Activated CD8-positive, alpha-beta memory T cell treated with anti-CD3 and anti-CD28 coated beads, Interleukin-2, amount 10 ng/mL, durations not matched to agents 7 days and 5 days (primary cell): ENCODE measurements around the gene NR1H4. TPM values are rescaled to one million over a fixed set of nuclear protein-coding genes. Genes with fewer than 3 reads are reported as not detected.

Experiments used
- ATAC-seq: fragments of 150-1000 bp; cut with Tn5 transposase; one replicate; pipeline ENCODE4 v1.10.0; 2021; ENCODE audit warnings: moderate library complexity
- CTCF ChIA-PET: fragments of 350-600 bp; sonication (Branson Sonifier 250); formaldehyde crosslinking; loops from one replicate; lab custom pipeline; 2021; ENCODE audit warnings: antibody characterized with exemption; lab: Charles Lee
- DNase-seq: peaks from one replicate; pipeline ENCODE4 v3.0.0-alpha.2; 2020
- H3K27ac Mint-ChIP-seq: one replicate; pipeline ENCODE4 v1.8.0; 2021; ENCODE audit warnings: mild to moderate bottlenecking, mixed read lengths
- H3K27me3 Mint-ChIP-seq: one replicate; pipeline ENCODE4 v1.8.0; 2021; ENCODE audit warnings: mixed read lengths
- H3K36me3 Mint-ChIP-seq: one replicate; pipeline ENCODE4 v1.8.0; 2021; ENCODE audit warnings: mild to moderate bottlenecking, mixed read lengths
- H3K4me1 Mint-ChIP-seq: one replicate; pipeline ENCODE4 v1.8.0; 2021; ENCODE audit warnings: mixed read lengths
- H3K4me3 Mint-ChIP-seq: one replicate; pipeline ENCODE4 v1.8.0; 2021; ENCODE audit warnings: mild to moderate bottlenecking, moderate library complexity, mixed read lengths
- H3K9me3 Mint-ChIP-seq: one replicate; pipeline ENCODE4 v1.8.0; 2022; ENCODE audit warnings: low read depth, mixed read lengths
- total RNA-seq, 2 experiments: library from RNA; stranded (reverse); gene quantifications; one replicate each; pipeline ENCODE4 v1.2.3, GENCODE V29; 2021

Gene NR1H4
- total RNA-seq, 2 experiments from 2014 or later, result not detected

GRCh38 chr12:100450735-100451134 is 22.9 kb upstream of the NR1H4 start:
- DNase-seq (no peak), ATAC-seq (no peak)
- Mint-ChIP-seq H3K4me3 (no peak overlapping the region), H3K27me3 (peaks cover 4% of the 10 kb centered on the region), H3K27ac (no peak overlapping the region), H3K36me3 (no peaks in the 10 kb centered on the region), H3K9me3 (no peaks in the 10 kb centered on the region), H3K4me1 (no peaks in the 10 kb centered on the region)
- CTCF ChIA-PET, result no interaction called here

GRCh38 chr12:100453951-100454350 is 19.7 kb upstream of the NR1H4 start:
- Mint-ChIP-seq H3K27me3 (peaks cover 4% of the 10 kb centered on the region), H3K4me3 (no peak overlapping the region), H3K36me3 (no peaks in the 10 kb centered on the region), H3K9me3 (no peaks in the 10 kb centered on the region), H3K27ac (no peak overlapping the region), H3K4me1 (no peaks in the 10 kb centered on the region)
- CTCF ChIA-PET, result no interaction called here
- DNase-seq (no peak), ATAC-seq (no peak)

- Mint-ChIP-seq H3K27me3 (no peaks in the 10 kb centered on the region), H3K36me3 (no peaks in the 10 kb centered on the region), H3K4me1 (no peaks in the 10 kb centered on the region), H3K27ac (no peak overlapping the region), H3K4me3 (no peak overlapping the region), H3K9me3 (no peaks in the 10 kb centered on the region)
- CTCF ChIA-PET, result interaction anchor here (1.0 kb wide), 1 partner anchor 51 kb away, joined by 3 read pairs; no protein-coding TSS in a partner anchor
- DNase-seq (no peak), ATAC-seq (no peak)
Observed at GRCh38 chr12:100455896-100456295, 17.8 kb upstream of the NR1H4 start.

GRCh38 chr12:100458191-100458590 is 15.5 kb upstream of the NR1H4 start:
- no peak for ATAC-seq
- no peaks in the 10 kb centered on the region for H3K27me3 Mint-ChIP-seq
- CTCF ChIA-PET, result no interaction called here

GRCh38 chr12:100460702-100461101 is 13.0 kb upstream of the NR1H4 start:
- no peak overlapping the region for H3K27ac Mint-ChIP-seq

More at GRCh38 chr12:100458191-100458590, 15.5 kb upstream of the NR1H4 start:
- Mint-ChIP-seq H3K36me3 (no peaks in the 10 kb centered on the region), H3K9me3 (no peaks in the 10 kb centered on the region), H3K27ac (no peak overlapping the region), H3K4me3 (no peak overlapping the region), H3K4me1 (no peaks in the 10 kb centered on the region)
- no peak for DNase-seq

GRCh38 chr12:100461330-100461973 is 12.2 kb upstream of the NR1H4 start:
- Mint-ChIP-seq H3K4me1 (no peaks in the 10 kb centered on the region), H3K27ac (no peak overlapping the region), H3K9me3 (no peaks in the 10 kb centered on the region), H3K27me3 (no peaks in the 10 kb centered on the region), H3K4me3 (no peak overlapping the region), H3K36me3 (no peaks in the 10 kb centered on the region)
- DNase-seq (no peak), ATAC-seq (no peak)
- CTCF ChIA-PET, result no interaction called here

More at GRCh38 chr12:100460702-100461101, 13.0 kb upstream of the NR1H4 start:
- no peak for DNase-seq
- CTCF ChIA-PET, result no interaction called here
- Mint-ChIP-seq H3K36me3 (no peaks in the 10 kb centered on the region), H3K9me3 (no peaks in the 10 kb centered on the region), H3K4me3 (no peak overlapping the region), H3K27me3 (no peaks in the 10 kb centered on the region), H3K4me1 (no peaks in the 10 kb centered on the region)
- no peak for ATAC-seq

- ATAC-seq (no peak), DNase-seq (no peak)
- Mint-ChIP-seq H3K27me3 (no peaks in the 10 kb centered on the region), H3K4me3 (no peak overlapping the region), H3K36me3 (no peaks in the 10 kb centered on the region), H3K9me3 (no peaks in the 10 kb centered on the region), H3K27ac (no peak overlapping the region), H3K4me1 (no peaks in the 10 kb centered on the region)
- CTCF ChIA-PET, result no interaction called here
Observed at GRCh38 chr12:100463661-100464060, 10.0 kb upstream of the NR1H4 start.

GRCh38 chr12:100464529-100464928 is 9.1 kb upstream of the NR1H4 start:
- CTCF ChIA-PET, result no interaction called here
- Mint-ChIP-seq H3K4me1 (no peaks in the 10 kb centered on the region), H3K27ac (no peak overlapping the region)

GRCh38 chr12:100468126-100468525 is 5.5 kb upstream of the NR1H4 start:
- H3K4me1 Mint-ChIP-seq, result no peaks in the 10 kb centered on the region
- CTCF ChIA-PET, result no interaction called here

More at GRCh38 chr12:100464529-100464928, 9.1 kb upstream of the NR1H4 start:
- Mint-ChIP-seq H3K9me3 (no peaks in the 10 kb centered on the region), H3K27me3 (no peaks in the 10 kb centered on the region), H3K4me3 (no peak overlapping the region), H3K36me3 (no peaks in the 10 kb centered on the region)
- DNase-seq (no peak), ATAC-seq (no peak)

GRCh38 chr12:100472325-100472724 is 1.3 kb upstream of the NR1H4 start:
- no peaks in the 10 kb centered on the region for H3K36me3 Mint-ChIP-seq
- ATAC-seq (no peak), DNase-seq (no peak)
- no peak overlapping the region for H3K4me3 Mint-ChIP-seq
- H3K9me3 Mint-ChIP-seq, result no peaks in the 10 kb centered on the region
- H3K27ac Mint-ChIP-seq, result no peak overlapping the region
- no peaks in the 10 kb centered on the region for H3K27me3 Mint-ChIP-seq
- H3K4me1 Mint-ChIP-seq, result no peaks in the 10 kb centered on the region
- CTCF ChIA-PET, result no interaction called here

More at GRCh38 chr12:100468126-100468525, 5.5 kb upstream of the NR1H4 start:
- Mint-ChIP-seq H3K36me3 (no peaks in the 10 kb centered on the region), H3K27me3 (no peaks in the 10 kb centered on the region), H3K9me3 (no peaks in the 10 kb centered on the region), H3K27ac (no peak overlapping the region), H3K4me3 (no peak overlapping the region)
- DNase-seq (no peak), ATAC-seq (no peak)

GRCh38 chr12:100473050-100473715 is 483 bp upstream of the NR1H4 start:
- no peak for ATAC-seq
- DNase-seq, result no peak
- H3K27ac Mint-ChIP-seq, result no peak overlapping the region
- no peaks in the 10 kb centered on the region for H3K9me3 Mint-ChIP-seq
- H3K36me3 Mint-ChIP-seq, result no peaks in the 10 kb centered on the region
- no peaks in the 10 kb centered on the region for H3K27me3 Mint-ChIP-seq
- no peak overlapping the region for H3K4me3 Mint-ChIP-seq
- H3K4me1 Mint-ChIP-seq, result no peaks in the 10 kb centered on the region
- CTCF ChIA-PET, result interaction anchor here (0.7 kb wide), 1 partner anchor 810 kb away, joined by 3 read pairs; no protein-coding TSS in a partner anchor

- ATAC-seq, result no peak
- no peak for DNase-seq
- CTCF ChIA-PET, result no interaction called here
- Mint-ChIP-seq H3K4me3 (no peak overlapping the region), H3K27ac (no peak overlapping the region), H3K36me3 (no peaks in the 10 kb centered on the region), H3K27me3 (no peaks in the 10 kb centered on the region), H3K4me1 (no peaks in the 10 kb centered on the region), H3K9me3 (no peaks in the 10 kb centered on the region)
Observed at GRCh38 chr12:100474617-100475016, 951 bp downstream of the NR1H4 start.

GRCh38 chr12:100476013-100476751 is 2.5 kb downstream of the NR1H4 start:
- H3K9me3 Mint-ChIP-seq, result no peaks in the 10 kb centered on the region
- no peak overlapping the region for H3K27ac Mint-ChIP-seq
- no peaks in the 10 kb centered on the region for H3K27me3 Mint-ChIP-seq
- DNase-seq, result no peak
- H3K4me1 Mint-ChIP-seq, result no peaks in the 10 kb centered on the region
- H3K4me3 Mint-ChIP-seq, result no peak overlapping the region
- no peak for ATAC-seq
- CTCF ChIA-PET, result no interaction called here
- no peaks in the 10 kb centered on the region for H3K36me3 Mint-ChIP-seq
